ENCODE measurements around the gene COPS6.

Gene COPS6

DNA sequence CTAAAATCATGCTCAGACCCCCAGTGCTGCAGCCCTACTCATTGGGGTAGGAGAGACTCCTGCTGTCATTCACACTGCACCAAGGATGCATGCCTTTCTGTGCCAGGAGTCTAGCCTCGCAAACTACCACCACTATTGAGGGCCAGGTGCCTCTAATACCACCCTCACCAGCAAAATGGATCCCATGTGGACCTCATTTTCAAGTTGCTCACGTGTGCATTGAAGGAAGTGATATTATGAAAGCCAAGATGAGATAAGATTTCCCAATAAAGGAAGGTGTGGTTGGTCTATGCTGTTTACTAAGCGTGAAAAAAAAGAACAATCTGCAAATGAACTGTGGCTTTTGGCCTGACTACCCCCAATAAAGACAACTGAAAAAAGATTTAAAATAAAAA is 52.8 kb downstream of the COPS6 start:
- H4K20me1 ChIP-seq (ENCODE audit: control insufficient read depth, insufficient read depth, low read depth, low read length), result no peaks in the 10 kb centered on the region
- H3K4me1 ChIP-seq (ENCODE audit: control insufficient read depth, low read length), result peaks cover 48% of the 10 kb centered on the region
- TF ChIP-seq, protein P1, sequence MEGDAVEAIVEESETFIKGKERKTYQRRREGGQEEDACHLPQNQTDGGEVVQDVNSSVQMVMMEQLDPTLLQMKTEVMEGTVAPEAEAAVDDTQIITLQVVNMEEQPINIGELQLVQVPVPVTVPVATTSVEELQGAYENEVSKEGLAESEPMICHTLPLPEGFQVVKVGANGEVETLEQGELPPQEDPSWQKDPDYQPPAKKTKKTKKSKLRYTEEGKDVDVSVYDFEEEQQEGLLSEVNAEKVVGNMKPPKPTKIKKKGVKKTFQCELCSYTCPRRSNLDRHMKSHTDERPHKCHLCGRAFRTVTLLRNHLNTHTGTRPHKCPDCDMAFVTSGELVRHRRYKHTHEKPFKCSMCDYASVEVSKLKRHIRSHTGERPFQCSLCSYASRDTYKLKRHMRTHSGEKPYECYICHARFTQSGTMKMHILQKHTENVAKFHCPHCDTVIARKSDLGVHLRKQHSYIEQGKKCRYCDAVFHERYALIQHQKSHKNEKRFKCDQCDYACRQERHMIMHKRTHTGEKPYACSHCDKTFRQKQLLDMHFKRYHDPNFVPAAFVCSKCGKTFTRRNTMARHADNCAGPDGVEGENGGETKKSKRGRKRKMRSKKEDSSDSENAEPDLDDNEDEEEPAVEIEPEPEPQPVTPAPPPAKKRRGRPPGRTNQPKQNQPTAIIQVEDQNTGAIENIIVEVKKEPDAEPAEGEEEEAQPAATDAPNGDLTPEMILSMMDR (IDR thresholded peaks at IDR 0.05; ENCODE audit: low read depth, low read length, poor library complexity, severe bottlenecking), result no peak
- no peak for TF ChIP-seq EZH2phosphoT487 (IDR thresholded peaks at IDR 0.05; ENCODE audit: borderline replicate concordance, low read length)
- no peaks in the 10 kb centered on the region for H3K27me3 ChIP-seq (ENCODE audit: control insufficient read depth, low read length)
- no peaks in the 10 kb centered on the region for H3K36me3 ChIP-seq (ENCODE audit: control insufficient read depth, low read length)
- no peak overlapping the region for H3K27ac ChIP-seq (ENCODE audit: low read depth, low read length)
- H3K79me2 ChIP-seq (ENCODE audit: control insufficient read depth, low read length), result no peaks in the 10 kb centered on the region
- no peaks in the 10 kb centered on the region for H3K9me3 ChIP-seq (ENCODE audit: control insufficient read depth, insufficient read depth, low read length)
- no peak overlapping the region for H3K4me3 ChIP-seq (ENCODE audit: low read length)
- peaks cover 18% of the 10 kb centered on the region for H3F3A ChIP-seq (ENCODE audit: control insufficient read depth, insufficient read depth)
- no peaks in the 10 kb centered on the region for H3K9me2 ChIP-seq (replicated peaks; ENCODE audit: control insufficient read depth, low read length)
- peak overlapping the region; percentile 34 for H3K4me2 ChIP-seq (ENCODE audit: low read length)

Measured in DOHH2 (cell line).